HepG2 (cell line): ENCODE data around the gene RPH3AL. TPM values are rescaled to one million over a fixed set of nuclear protein-coding genes. Genes with fewer than 3 reads are reported as not detected.

Experiments
- CC2D1A ChIP-seq: sonication (generic); formaldehyde crosslinking; IDR thresholded peaks from 2 replicates; pipeline ENCODE4 v1.8.1; 2023; ENCODE audit warnings: mild to moderate bottlenecking, missing genetic modification reagents
- CHD4 ChIP-seq: fragments of 200-600 bp; sonication (generic); IDR thresholded peaks from 2 replicates; pipeline ENCODE4 v1.7.0; 2017; ENCODE audit warnings: mild to moderate bottlenecking, low read length, borderline replicate concordance
- CREM ChIP-seq, 2 experiments: sonication (generic) in 1 of 2; formaldehyde crosslinking in 1 of 2; IDR thresholded peaks; 2 replicates each; pipeline versions ENCODE4 v1.4.0 to v1.6.1; 2016 to 2020; ENCODE audit warnings: antibody characterized with exemption in 1 of 2, mild to moderate bottlenecking in 1 of 2, missing genetic modification reagents in 1 of 2
- HDAC6 ChIP-seq: fragments of 200-600 bp; sonication (generic); IDR thresholded peaks from 2 replicates; pipeline ENCODE4 v1.7.0; 2017; ENCODE audit warnings: mild to moderate bottlenecking, antibody characterized with exemption, low read length, low read depth
- JUND ChIP-seq: sonication (generic); formaldehyde crosslinking; IDR thresholded peaks from 2 replicates; pipeline ENCODE4 v1.8.0; 2022; ENCODE audit warnings: mild to moderate bottlenecking, missing genetic modification reagents
- NCOA5 ChIP-seq: sonication (generic); formaldehyde crosslinking; IDR thresholded peaks from 2 replicates; pipeline ENCODE4 v1.4.0; 2020; ENCODE audit warnings: missing genetic modification reagents
- NR2F6 ChIP-seq, 2 experiments: IDR thresholded peaks; 2 replicates each; pipeline ENCODE4 v1.6.1; 2016; ENCODE audit warnings: antibody characterized with exemption in 1 of 2, mild to moderate bottlenecking in 1 of 2
- PAWR ChIP-seq: sonication (generic); formaldehyde crosslinking; IDR thresholded peaks from 2 replicates; pipeline ENCODE4 v1.4.0; 2020; ENCODE audit warnings: missing genetic modification reagents, mild to moderate bottlenecking, borderline replicate concordance
- TFDP2 ChIP-seq: sonication (generic); formaldehyde crosslinking; IDR thresholded peaks from 2 replicates; pipeline ENCODE4 v1.4.0; 2020; ENCODE audit warnings: missing genetic modification reagents
- ZNF160 ChIP-seq: sonication (generic); formaldehyde crosslinking; IDR thresholded peaks from 2 replicates; pipeline ENCODE4 v1.8.0; 2022; ENCODE audit warnings: mild to moderate bottlenecking, inconsistent platforms, missing genetic modification reagents
- ZNF317 ChIP-seq: sonication (generic); formaldehyde crosslinking; IDR thresholded peaks from 2 replicates; pipeline ENCODE4 v1.5.0; 2020; ENCODE audit warnings: mild to moderate bottlenecking, missing genetic modification reagents
- ZNF790 ChIP-seq: sonication (generic); formaldehyde crosslinking; IDR thresholded peaks from 2 replicates; pipeline ENCODE4 v1.8.0; 2022; ENCODE audit warnings: missing genetic modification reagents, mild to moderate bottlenecking, borderline replicate concordance
- polyA plus RNA-seq, 8 experiments: library from polyadenylated mRNA; depleted of rRNA in 3 of 8; stranded (reverse) in 7 of 8; unstranded in 1 of 8; fragments of >200 nt; fragmentation: Illumina TruSeq in 4 of 8; extraction: Trizol in 4 of 8; gene quantifications; 2 replicates each; pipeline versions ENCODE4 v1.2.1 to v1.2.3, GENCODE V29; 2011 to 2016; ENCODE audit warnings: low read depth in 4 of 8, missing spikeins in 1 of 8, mixed read lengths in 1 of 8; ENCODE audit not compliant: insufficient read depth in 1 of 8
- total RNA-seq, 5 experiments: library from RNA; depleted of rRNA; stranded (reverse); fragments of >200 nt; fragmentation: Illumina TruSeq; extraction: Trizol; gene quantifications; 2 replicates each; pipeline ENCODE4 v1.2.3, GENCODE V29; 2016; ENCODE audit warnings: low read depth in 1 of 5
- TF ChIP-seq, protein P1 (sequence below): sonication (generic); formaldehyde crosslinking; IDR thresholded peaks from 2 replicates; pipeline ENCODE4 v1.5.1; 2020; ENCODE audit warnings: mild to moderate bottlenecking, missing genetic modification reagents, borderline replicate concordance
- TF ChIP-seq, protein P2 (sequence below): sonication (generic); formaldehyde crosslinking; IDR thresholded peaks from 2 replicates; pipeline ENCODE4 v1.5.0; 2020; ENCODE audit warnings: mild to moderate bottlenecking, missing genetic modification reagents, borderline replicate concordance

RPH3AL gene
- total and polyA plus RNA-seq, 2 of the 13 experiments (the other 11 are each of a cell fraction or from before 2014, with no cell fraction given), result 7.8 to 16.4 TPM

GRCh38 chr17:352421-353212 is at the start of gene RPH3AL (continued):
- TF ChIP-seq, protein P1, sequence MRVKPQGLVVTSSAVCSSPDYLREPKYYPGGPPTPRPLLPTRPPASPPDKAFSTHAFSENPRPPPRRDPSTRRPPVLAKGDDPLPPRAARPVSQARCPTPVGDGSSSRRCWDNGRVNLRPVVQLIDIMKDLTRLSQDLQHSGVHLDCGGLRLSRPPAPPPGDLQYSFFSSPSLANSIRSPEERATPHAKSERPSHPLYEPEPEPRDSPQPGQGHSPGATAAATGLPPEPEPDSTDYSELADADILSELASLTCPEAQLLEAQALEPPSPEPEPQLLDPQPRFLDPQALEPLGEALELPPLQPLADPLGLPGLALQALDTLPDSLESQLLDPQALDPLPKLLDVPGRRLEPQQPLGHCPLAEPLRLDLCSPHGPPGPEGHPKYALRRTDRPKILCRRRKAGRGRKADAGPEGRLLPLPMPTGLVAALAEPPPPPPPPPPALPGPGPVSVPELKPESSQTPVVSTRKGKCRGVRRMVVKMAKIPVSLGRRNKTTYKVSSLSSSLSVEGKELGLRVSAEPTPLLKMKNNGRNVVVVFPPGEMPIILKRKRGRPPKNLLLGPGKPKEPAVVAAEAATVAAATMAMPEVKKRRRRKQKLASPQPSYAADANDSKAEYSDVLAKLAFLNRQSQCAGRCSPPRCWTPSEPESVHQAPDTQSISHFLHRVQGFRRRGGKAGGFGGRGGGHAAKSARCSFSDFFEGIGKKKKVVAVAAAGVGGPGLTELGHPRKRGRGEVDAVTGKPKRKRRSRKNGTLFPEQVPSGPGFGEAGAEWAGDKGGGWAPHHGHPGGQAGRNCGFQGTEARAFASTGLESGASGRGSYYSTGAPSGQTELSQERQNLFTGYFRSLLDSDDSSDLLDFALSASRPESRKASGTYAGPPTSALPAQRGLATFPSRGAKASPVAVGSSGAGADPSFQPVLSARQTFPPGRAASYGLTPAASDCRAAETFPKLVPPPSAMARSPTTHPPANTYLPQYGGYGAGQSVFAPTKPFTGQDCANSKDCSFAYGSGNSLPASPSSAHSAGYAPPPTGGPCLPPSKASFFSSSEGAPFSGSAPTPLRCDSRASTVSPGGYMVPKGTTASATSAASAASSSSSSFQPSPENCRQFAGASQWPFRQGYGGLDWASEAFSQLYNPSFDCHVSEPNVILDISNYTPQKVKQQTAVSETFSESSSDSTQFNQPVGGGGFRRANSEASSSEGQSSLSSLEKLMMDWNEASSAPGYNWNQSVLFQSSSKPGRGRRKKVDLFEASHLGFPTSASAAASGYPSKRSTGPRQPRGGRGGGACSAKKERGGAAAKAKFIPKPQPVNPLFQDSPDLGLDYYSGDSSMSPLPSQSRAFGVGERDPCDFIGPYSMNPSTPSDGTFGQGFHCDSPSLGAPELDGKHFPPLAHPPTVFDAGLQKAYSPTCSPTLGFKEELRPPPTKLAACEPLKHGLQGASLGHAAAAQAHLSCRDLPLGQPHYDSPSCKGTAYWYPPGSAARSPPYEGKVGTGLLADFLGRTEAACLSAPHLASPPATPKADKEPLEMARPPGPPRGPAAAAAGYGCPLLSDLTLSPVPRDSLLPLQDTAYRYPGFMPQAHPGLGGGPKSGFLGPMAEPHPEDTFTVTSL (CRISPR knock-in tag), result no peak
- TF ChIP-seq NCOA5 (CRISPR knock-in tag), result no peak
- TF ChIP-seq CHD4, result no peak
- peak; percentile 69; the same call in 1 of the 2 replicates for TF ChIP-seq ZNF317 (CRISPR knock-in tag)
- no peak; the same call in 1 of the 2 replicates for TF ChIP-seq CC2D1A (CRISPR knock-in tag)
- peak; percentile 44 for TF ChIP-seq JUND (CRISPR knock-in tag)
- TF ChIP-seq TFDP2, result peak; percentile 31; the same call in 1 of the 2 replicates
- no peak for TF ChIP-seq HDAC6
- peak; percentile 86; the same call in 1 of the 2 replicates for TF ChIP-seq PAWR
- peak; percentile 57 for TF ChIP-seq NR2F6 (IDR thresholded peaks at IDR 0.05)
- TF ChIP-seq NR2F6 (CRISPR knock-in tag; IDR thresholded peaks at IDR 0.05), result peak; percentile 18; the same call in 1 of the 2 replicates
- TF ChIP-seq CREM (IDR thresholded peaks at IDR 0.05), result peak; percentile 73
- TF ChIP-seq CREM (CRISPR knock-in tag; IDR thresholded peaks at IDR 0.05), result no peak
- TF ChIP-seq ZNF160 (CRISPR knock-in tag), result peak; percentile 40; the same call in 1 of the 2 replicates
- no peak; the same call in 1 of the 2 replicates for TF ChIP-seq ZNF790 (CRISPR knock-in tag)
- TF ChIP-seq, protein P2, sequence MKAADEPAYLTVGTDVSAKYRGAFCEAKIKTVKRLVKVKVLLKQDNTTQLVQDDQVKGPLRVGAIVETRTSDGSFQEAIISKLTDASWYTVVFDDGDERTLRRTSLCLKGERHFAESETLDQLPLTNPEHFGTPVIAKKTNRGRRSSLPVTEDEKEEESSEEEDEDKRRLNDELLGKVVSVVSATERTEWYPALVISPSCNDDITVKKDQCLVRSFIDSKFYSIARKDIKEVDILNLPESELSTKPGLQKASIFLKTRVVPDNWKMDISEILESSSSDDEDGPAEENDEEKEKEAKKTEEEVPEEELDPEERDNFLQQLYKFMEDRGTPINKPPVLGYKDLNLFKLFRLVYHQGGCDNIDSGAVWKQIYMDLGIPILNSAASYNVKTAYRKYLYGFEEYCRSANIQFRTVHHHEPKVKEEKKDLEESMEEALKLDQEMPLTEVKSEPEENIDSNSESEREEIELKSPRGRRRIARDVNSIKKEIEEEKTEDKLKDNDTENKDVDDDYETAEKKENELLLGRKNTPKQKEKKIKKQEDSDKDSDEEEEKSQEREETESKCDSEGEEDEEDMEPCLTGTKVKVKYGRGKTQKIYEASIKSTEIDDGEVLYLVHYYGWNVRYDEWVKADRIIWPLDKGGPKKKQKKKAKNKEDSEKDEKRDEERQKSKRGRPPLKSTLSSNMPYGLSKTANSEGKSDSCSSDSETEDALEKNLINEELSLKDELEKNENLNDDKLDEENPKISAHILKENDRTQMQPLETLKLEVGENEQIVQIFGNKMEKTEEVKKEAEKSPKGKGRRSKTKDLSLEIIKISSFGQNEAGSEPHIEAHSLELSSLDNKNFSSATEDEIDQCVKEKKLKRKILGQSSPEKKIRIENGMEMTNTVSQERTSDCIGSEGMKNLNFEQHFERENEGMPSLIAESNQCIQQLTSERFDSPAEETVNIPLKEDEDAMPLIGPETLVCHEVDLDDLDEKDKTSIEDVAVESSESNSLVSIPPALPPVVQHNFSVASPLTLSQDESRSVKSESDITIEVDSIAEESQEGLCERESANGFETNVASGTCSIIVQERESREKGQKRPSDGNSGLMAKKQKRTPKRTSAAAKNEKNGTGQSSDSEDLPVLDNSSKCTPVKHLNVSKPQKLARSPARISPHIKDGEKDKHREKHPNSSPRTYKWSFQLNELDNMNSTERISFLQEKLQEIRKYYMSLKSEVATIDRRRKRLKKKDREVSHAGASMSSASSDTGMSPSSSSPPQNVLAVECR (CRISPR knock-in tag), result peak; percentile 79
